GM18858 (cell line): ENCODE measurements around the gene TINCR.

Experiments
- ATAC-seq: cut with Tn5 transposase; IDR thresholded peaks from one replicate; pipeline ENCODE4 v1.9.1; 2021; ENCODE audit not compliant: unreplicated experiment

Gene TINCR

DNA sequence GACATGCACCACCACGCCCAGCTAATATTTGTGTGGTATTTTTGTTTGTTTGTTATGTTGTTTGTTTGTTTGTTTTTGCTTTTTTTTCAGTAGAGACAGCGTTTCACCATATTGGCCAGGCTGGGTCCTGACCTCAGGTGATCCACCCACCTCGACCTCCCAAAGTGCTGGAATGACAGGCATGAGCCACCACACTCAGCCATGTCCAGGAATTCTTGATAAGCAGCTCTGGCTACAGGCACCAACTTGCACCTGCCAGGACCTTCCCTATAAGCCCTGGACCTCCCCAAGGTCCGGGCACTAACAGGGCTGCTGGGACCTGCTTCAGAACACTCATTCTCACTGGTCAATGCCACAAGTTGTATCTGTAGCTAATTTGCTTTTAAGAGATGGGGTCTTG lies 48.7 kb downstream of the TINCR start:
- ATAC-seq = no peak

DNA sequence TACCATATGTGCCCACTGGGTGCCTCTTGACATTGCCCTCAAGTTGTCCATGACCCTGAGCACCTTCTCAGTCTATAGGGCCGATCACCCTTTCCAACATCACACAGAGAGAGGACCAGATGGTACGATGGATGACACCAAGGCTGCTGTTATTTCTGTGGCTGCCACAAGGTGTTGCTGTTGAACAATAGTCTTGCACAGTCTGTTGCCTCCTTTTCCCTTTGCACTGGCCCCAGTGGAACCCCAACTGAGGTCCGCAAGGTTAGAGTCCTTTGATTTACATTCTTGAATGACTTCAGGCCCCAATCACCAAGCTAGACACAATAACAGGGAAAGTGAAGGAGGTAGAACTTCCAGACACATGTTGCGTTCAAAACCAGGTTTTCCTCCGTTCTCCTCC lies 52.0 kb downstream of the TINCR start:
- ATAC-seq = no peak

DNA sequence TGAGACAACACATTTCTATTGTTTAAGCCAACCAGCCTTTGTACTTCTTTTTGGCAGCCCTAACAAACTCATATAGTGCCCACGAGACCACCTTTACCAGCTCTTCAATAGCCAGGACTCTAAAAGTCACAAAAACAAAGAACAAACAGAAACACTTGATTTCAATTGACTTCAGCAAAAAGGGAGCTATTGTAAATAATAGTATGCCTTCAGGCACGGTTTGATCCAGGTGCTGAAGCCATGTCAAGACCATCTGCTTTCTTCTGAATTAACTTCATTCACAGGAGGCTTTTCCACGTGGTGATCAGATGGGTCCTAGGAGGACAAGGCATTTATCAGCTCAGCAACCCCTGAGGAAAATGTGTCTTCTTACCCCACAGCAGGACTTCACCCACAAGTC lies 53.8 kb downstream of the TINCR start:
- ATAC-seq = no peak

DNA sequence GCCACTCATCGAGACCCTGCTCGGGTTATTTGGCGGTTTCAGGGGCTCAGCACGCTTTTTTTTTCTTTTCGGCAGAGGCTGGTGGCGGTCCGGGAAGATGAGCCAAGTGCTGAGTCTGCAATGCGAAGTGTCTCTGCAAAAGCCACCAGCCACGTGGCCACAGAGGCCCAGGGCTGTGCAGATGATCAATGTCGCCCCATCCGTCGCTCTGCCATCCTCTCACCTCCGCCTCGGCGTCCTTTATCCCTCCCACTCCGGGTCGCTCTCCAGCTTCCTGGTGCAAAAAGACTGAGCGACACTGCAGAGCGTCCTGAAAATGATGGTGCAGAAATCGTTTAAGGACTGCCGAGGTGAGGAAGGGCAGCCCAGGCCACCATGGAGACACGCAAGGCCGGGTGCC lies 55.0 kb downstream of the TINCR start:
- no peak for ATAC-seq
